GM19351 (cell line): ENCODE results near the gene HSP90AA1.
"Not testable (repeated sequence)": the region's sequence is repeated elsewhere in the genome, so short reads cannot be mapped to it uniquely, and the experiment has no call there.

Source experiments
- ATAC-seq: cut with Tn5 transposase; IDR thresholded peaks from one replicate; pipeline ENCODE4 v1.9.1; 2021; ENCODE audit warnings: mild to moderate bottlenecking, moderate library complexity; ENCODE audit not compliant: unreplicated experiment

The HSP90AA1 gene

DNA sequence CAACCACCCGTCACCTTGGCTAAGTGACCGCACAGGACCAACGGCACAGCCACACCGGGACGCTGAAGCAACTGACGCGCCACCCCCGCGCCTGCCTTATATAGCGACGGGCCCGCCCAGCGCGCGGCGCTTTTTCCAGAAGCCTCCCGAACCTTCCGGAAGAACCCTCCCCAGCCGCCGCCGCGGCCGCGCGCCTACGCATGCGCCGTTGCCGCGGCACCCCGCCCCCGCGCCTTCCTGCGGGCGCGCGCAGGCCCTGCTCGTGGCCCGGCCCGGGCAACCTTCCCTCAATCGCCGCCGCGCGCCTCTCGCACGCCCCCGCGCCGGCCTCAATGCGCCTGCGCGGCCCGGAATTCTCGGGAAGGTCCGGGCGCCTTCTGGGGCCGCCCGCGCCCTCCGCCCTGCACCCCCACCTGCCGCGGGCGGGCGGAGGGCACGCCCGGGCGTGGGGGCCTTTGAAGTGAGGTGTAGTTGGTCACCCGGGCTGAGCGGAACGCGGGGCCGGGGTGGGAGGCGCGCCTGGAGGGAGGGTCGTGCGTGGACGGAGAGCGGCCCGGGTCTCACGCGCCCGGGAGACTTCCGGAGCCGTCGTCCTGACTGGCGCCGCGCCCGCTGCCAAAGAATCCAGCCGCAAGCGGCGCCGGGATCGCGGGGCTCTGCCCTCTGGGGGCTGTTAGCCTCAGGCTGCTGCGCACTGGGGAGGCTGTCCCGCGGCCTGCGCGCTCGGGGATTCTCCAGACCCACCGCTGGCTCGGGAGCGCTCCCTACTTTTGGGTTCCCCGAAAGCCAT, at the start of gene HSP90AA1:
HSP90AA1 (minus strand) TSS at position 73 of the 790 bp plus-strand sequence. CDS start 666 bp downstream, outside the sequence.
- peak; percentile 59 for ATAC-seq

DNA sequence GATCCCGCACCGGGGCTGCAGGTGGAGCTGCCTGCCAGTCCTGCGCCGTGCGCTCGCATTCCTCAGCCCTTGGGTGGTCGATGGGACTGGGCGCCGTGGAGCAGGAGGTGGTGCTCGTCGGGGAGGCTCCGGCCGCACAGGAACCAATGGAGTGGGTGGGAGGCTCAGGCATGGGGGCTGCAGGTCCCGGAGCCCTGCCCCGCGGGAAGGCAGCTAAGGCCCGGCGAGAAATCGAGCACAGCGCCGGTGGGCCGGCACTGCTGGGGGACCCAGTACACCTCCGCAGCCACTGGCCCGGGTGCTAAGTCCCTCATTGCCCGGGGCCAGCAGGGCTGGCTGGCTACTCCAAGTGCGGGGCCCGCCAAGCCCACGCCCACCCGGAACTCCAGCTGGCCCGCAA, 48.6 kb upstream of the HSP90AA1 start:
- ATAC-seq = not testable (repeated sequence)

DNA sequence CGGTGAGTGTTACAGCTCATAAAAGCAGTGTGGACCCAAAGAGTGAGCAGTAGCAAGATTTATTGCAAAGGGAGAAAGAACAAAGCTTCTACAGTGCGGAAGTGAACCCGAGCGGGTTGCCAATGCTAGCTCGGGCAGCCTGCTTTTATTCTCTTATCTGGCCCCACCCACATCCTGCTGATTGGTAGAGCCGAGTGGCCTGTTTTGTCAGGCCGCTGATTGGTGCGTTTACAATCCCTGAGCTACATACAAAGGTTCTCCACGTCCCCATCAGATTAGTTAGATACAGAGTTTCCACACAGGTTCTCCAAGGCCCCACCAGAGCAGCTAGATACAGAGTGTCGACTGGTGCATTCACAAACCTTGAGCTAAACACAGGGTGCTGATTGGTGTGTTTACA, 47.9 kb upstream of the HSP90AA1 start:
- not testable (repeated sequence) for ATAC-seq

DNA sequence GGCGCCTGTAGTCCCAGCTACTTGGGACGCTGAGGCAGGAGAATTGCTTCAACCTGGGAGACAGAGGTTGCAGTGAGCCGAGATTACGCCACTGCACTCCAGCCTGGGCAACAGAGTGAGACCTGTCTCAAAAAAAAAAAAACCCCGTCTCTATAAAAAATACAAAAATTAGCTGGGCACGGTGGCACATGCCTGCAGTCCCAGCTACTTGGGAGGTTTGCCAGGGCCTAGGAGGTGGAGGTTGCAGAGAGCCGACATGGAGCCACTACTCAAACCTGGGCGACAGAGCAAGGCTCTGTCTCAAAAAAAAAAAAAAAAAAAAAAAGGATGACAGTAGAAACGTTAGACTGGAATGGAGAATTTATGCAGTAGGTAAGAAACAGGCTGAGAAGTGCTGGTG, 47.2 kb upstream of the HSP90AA1 start:
- not testable (repeated sequence) for ATAC-seq

DNA sequence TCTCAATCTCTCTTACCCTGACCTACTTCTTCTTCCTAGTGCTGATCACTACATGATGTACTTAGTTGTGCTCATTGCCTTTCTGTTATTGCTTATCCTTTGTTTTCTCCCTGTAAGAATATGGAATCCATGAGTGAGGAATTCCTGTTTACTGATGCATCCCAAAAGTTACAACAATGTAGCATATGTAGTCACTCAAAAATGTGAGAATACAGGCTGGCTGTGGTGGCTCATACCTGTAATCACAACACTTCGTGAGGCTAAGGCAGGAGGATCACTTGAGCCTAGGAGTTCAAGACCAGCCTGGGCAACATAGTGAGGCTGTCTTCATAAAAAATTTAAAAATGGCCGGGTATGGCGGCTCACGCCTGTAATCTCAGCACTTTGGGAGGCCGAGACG, 44.9 kb upstream of the HSP90AA1 start:
- ATAC-seq = no peak

DNA sequence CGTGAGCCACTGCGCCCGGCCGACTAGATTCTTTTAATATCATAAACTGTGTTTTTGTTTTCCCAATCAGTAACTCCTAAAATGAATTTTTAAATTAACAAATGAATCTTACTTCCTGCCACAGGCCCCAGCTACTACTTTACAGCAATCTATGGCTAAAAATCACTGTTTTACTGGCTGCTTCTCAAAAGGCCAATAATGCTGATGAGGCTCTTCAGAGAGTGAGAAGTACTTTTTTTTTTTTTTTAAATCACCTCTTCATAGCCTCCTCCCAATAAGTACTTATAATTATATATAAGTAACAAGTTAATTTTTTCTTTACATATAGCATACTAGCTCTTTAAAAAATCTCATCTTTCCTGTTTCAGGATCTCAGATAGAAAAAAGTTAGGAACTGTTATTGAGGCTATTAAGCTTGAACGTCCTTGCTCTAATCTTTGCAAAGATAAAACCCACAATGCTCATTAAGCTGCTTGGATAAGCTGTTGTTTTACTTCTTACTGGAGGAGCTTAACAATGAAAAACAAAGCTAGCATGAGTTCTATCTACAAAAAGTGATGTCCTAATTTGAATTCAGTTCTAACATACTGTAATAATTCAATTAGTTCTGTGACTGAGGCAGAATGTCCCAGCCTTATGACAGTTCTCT, 40.1 kb upstream of the HSP90AA1 start:
- ATAC-seq = no peak

DNA sequence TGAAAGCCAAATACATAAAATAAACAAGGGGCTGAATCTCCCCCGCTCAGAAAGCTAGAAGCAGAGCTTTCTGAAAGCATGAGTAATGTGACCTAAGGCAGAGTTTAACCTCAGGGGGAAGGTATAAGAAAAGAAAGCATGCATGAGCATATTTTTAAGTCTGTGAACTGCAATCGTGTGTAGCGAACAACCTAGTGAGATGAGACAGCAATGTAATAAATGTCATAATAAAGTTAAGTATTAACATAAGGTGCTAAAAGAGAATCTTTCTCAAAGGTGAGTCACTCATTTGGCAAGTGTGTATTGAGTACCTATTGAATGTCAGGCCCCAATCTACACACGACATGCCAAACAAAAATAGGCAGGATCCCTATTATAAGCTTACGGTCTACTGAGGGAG, 38.7 kb upstream of the HSP90AA1 start:
- no peak for ATAC-seq

DNA sequence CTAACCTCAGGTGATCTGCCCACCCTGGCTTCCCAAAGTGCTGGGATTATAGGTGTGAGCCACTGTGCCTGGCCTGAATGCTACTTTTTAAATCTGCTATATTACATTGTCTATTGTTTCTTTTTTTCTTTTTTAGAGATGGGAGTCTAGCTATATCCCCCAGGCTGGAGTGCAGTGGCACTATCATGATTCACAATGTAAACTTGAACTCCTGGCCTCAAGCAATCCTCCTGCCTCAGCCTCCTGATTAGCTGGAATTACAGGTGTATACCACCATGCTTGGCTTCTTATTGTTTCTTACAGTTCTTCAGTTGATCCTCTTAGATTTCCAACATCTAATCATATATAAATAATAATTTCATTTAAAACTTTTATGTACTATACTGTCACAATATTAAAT, 37.6 kb upstream of the HSP90AA1 start:
- no peak for ATAC-seq

DNA sequence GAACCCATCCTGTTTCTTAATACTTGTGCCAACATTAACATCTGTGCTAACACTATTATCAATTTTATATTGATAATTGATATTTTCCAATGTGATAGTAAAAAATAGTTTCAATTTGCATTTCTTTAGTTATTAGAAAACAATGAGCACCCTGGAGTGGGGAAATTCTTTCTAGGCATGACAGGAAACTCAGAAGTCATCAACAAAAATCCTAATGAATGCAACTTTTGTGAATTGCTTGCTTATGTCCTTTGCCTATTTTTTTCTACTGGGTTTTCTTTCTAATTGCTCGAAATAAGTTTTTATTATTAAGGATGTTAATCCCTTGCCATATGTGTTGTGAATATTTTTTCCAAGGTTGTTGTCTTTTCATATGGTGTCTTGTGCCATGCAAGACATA, 34.7 kb upstream of the HSP90AA1 start:
- ATAC-seq = no peak

DNA sequence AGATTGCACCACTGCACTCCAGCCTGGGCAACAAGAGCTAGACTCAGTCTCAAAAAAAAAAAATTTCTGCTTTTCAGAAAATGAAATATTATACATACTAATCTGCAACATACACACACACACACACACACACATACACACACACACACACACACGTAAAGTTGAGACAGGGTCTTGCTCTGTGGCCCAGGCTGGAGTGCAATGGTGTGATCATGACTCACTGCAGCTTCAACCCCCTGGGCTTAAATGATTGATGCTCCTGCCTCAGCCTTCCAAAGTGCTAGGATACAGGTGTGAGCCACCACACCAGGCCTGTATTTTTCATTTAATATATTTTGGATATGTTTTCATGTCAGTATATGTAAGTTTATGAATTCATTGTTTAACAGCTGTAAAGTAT, 34.0 kb upstream of the HSP90AA1 start:
- no peak for ATAC-seq

DNA sequence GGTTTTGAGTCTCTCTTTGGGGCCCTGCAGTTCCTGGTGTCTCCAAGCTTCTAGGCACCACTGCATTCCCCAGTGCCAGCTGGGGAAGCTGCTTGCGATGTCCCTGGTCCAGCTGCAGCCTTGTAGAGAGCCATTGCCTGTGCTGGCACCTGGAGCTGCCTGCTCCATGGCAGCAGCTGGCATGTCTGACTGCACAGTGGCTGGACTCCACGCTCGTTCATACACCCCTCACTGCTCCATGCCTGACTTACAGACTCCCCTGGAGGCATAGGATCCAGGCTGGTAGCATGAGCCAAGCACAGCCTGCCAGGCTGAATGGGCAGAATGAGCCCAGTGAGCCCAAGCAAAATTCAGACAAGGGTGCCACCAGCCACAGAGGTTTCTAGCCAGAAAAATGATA, 31.0 kb upstream of the HSP90AA1 start:
- ATAC-seq = no peak

DNA sequence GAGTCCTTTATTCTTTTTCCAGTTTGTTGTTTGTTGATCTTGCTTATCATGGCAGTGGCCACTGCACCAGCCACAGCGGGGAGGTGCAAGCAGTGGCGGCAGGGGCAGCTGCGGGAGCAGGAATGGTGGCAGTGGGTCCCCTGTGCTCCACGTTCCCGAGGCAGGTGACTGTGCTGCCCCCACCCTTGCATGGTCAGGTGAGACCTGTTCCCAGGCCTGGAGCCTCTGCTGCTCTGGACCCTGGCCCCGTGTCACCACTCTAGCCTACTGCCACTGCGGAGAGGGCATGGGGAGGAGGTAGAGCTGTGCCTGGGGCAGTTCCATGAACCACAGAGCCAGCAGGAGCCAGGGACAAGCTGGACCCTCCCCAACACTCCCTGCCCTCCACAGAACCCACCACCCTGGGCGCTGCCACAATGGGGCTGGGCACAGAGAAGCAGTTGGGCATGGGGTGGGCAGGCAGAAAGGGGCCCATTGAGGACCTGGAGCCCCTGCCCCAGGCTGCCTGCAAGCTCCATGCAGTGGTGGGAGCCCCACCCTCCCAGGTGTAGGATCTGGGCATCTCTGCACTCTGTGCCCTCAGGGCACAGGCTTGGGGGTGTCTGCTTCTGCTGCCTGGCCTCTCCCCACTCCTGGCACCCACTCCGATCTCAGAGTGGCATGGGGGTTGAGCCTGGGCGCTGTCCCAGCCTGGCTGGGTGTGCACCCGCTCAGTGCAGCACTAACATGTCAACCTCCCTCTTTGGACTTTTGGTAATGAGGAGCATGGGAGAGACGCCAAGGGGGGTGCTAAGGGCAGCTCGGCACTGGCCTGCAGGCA, 29.7 kb upstream of the HSP90AA1 start:
- no peak for ATAC-seq

DNA sequence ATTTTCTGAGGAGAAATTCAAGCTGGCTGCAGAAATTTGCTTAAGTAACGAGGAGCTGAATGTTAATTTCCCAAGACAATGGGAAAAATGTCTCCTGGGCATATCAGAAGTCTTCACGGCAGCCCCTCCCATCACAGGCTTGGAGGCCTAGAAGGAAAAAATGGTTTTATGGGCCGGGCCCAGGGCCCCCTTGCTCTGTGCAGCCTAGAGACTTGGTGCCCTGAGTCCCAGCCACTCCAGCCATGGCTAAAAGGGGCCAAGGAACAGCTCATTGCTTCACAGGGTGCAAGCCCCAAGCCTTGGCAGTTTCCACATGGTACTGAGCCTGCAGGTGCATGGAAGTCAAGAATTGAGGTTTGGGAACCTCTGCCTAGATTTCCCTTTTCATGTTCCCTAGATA, 24.3 kb upstream of the HSP90AA1 start:
- ATAC-seq = no peak

DNA sequence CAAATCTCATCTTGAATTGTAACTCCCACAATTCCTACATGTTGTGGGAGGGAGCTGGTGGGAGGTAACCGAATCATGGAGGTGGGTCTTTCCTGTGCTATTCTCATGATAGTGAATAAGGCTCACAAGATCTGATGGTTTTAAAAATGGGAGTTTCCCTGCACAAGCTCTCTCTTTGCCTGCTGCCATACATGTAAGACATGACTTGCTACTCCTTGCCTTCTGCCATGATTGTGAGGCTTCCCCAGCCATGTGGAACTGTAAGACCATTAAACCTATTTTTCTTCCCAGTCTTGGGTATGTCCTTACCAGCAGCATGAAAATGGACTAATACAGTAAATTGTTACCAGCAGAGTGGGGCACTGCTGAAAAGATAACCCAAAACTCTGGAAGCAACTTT, 22.5 kb upstream of the HSP90AA1 start:
- ATAC-seq = not testable (repeated sequence)

DNA sequence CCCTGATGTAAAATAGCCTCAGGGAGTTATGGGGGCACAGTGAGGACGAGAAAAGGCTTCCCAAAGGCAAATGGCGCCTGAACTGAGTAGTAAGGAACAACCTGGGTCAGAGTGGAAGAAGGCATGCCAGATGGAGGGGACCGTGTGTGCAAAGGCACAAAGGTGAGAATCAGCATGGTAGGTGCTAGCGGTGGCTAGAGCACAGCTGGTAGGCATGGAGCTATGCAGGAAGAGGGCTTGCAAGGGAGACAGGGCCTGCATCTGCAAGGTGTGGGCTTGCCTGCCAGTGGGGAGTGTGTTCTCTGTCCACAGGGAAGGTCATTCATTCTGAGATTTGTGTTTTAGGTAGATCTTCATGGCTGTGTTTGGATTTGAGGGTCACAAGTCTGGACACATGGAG, 18.5 kb upstream of the HSP90AA1 start:
- ATAC-seq = no peak

DNA sequence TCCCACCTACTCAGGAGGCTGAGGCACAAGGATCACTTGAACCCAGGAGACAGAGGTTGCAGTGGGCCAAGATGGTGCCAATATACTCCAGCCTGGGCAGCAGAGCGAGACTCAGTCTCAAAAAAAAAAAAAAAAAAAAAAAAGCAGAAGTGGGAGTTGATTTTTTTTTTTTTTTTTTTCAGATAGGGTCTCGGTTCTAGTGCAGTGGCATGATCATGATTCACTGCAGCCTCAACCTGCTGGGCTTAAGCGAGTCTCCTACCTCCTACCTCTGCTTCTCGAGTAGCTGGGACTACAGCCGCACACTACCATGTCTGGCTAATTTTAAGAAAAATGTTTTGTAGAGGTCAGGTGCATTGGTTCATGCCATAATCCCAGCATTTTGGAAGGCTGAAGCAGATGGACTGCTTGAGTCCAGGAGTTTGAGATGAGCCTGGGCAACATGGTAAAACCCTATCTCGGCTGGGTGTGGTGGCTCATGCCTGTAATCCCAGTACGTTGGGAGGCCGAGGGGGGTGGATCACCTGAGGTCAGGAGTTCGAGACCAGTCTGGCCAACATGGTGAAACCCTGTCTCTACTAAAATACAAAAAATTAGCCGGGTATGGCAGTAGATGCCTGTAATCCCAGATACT, 16.3 kb upstream of the HSP90AA1 start:
- ATAC-seq = peak; percentile 79

DNA sequence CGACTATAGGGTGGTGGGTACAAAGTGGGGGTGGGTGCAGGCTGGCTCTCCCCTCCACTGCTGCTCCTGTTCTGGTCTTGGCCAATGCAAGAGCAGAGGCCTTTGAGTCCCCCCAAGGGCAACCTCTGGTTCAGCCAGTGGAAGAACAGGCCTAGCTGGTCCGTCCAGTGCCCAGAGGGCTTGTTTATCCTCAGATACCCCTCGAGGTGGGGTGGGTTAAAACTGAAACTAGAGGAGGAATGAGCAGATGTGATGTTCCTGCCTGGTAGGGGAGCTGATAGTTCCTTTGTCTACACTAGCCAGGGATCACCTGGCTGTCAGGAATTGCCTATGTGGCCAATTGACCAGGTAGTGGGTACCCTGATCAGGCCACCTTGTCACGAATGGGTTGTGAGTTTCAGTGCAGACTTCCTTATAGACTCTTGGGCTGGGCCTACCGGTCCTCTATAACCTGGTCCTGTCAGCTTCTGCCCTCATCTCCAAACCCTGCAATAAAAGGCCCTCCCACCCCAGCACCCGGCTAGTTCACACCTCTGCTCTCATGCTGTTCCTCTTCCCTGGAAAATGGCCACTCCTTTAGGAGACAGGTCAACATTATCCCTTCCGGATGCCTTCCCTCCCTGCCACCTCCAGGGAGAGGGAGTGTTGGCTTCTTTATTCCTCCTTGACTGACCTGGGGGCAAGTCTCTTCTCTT, 10.7 kb upstream of the HSP90AA1 start:
- no peak for ATAC-seq

DNA sequence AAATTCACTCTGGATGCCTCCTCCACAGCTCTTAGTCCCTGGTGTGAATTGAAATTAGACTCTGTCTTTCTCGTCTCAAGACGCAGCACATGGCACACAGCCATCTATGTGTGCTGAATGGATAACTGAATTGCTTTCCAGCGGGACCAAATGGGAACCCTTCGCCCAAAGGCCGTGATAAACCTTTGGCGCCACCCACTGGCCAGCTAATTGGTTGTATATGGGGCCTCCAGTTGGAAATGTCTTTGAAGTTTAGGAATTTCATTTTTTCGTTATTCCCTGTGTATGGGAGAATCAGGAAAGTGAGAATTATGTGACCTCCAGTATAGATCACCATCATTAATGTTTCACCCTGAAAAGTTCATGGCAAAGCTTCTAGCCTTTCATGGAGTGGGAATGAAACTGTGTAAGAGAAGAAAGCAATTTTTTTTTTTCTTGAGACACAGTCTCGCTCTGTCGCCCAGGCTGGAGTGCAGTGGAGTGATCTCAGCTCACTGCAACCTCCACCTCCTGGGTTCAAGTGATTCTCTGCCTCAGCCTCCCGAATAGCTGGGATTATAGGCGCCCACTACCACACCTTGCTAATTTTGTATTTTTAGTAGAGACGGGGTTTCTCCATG, 9.8 kb upstream of the HSP90AA1 start:
- ATAC-seq = no peak

DNA sequence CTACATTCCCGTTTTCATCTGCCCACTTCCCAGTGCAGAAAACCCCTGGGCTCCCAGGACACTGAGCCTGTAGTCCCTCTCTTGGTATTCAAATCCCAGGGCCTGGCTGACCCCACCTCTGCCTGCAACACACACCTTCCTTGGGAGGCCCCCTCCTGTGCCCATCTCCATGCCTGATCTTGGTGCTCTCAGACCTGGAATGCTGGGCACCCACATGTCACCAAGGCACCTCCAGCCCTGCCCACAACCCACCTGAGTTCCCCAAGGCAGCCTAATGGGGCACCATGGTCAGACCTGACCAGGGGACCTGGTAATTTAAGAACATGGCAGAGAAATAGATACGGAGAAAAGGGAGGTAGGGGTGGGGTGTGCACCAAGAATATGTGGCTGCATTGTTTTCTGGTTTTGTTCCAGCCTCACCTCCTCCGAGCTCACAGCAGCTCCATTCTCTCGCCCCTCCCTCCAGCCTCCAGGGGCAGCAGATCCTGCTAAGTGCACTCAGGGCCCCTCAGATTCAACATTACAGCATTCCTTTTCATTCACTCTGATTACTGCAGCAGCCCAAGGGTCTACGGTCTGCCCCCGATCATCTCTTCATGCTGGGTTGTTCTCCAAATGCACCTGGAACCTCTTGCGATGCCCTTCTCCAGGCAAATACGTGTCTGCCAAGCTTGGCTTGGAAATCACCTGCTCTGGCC, 9.2 kb upstream of the HSP90AA1 start:
- no peak for ATAC-seq
